HG03103 (cell line): ENCODE measurements around the gene TRAF4.
"Not testable (repeated sequence)": the region's sequence is repeated elsewhere in the genome, so short reads cannot be mapped to it uniquely, and the experiment has no call there.

Experiments
- ATAC-seq: cut with Tn5 transposase; IDR thresholded peaks from one replicate; pipeline ENCODE4 v1.9.1; 2021; ENCODE audit warnings: low read depth; ENCODE audit not compliant: unreplicated experiment

The TRAF4 gene

GRCh38 chr17:28777178-28777577 is 33.4 kb downstream of the TRAF4 start:
- ATAC-seq: no peak

- ATAC-seq: not testable (repeated sequence)
Observed at GRCh38 chr17:28779601-28780000, 35.8 kb downstream of the TRAF4 start.

- no peak for ATAC-seq
Observed at GRCh38 chr17:28783161-28783560, 39.4 kb downstream of the TRAF4 start.

GRCh38 chr17:28788100-28788499 is 44.3 kb downstream of the TRAF4 start:
- ATAC-seq: no peak

GRCh38 chr17:28792877-28793661 is 49.3 kb downstream of the TRAF4 start:
- no peak for ATAC-seq

- ATAC-seq: not testable (repeated sequence)
Observed at GRCh38 chr17:28794846-28795441, 51.1 kb downstream of the TRAF4 start.

GRCh38 chr17:28796062-28796461 is 52.3 kb downstream of the TRAF4 start:
- ATAC-seq: no peak
